CD4-positive, CD25-positive, alpha-beta regulatory T cell (primary cell): Measurements from ENCODE around the gene RAD50. TPM values are rescaled to one million over a fixed set of nuclear protein-coding genes. Genes with fewer than 3 reads are reported as not detected.

ENCODE experiments used
- ATAC-seq, 2 donors: fragments of 150-1000 bp; cut with Tn5 transposase; one replicate each; pipeline ENCODE4 v1.10.0; 2021; ENCODE audit warnings: low read depth in 2 of 2, moderate number of reproducible peaks in 2 of 2, moderate library complexity in 1 of 2
- DNase-seq, 3 donors: peaks; one replicate each; pipeline versions ENCODE4 v3.0.0 to v3.0.0-alpha.2; 2012 to 2022; ENCODE audit warnings: mixed read lengths in 1 of 3
- H3K27ac ChIP-seq: one replicate; pipeline ENCODE4 v1.7.0; 2013; ENCODE audit warnings: mild to moderate bottlenecking, low read length; ENCODE audit not compliant: insufficient read depth, poor library complexity, severe bottlenecking
- H3K27me3 ChIP-seq: one replicate; pipeline ENCODE4 v1.7.0; 2013; ENCODE audit warnings: low read length; ENCODE audit not compliant: control insufficient read depth, insufficient read depth
- H3K36me3 ChIP-seq: one replicate; pipeline ENCODE4 v1.7.0; 2013; ENCODE audit warnings: mild to moderate bottlenecking, low read length, moderate library complexity; ENCODE audit not compliant: control insufficient read depth, insufficient read depth
- H3K4me1 ChIP-seq: 2 replicates; pipeline ENCODE4 v1.7.0; 2013; ENCODE audit warnings: mild to moderate bottlenecking, low read length; ENCODE audit not compliant: insufficient read depth, control insufficient read depth, poor library complexity, severe bottlenecking
- H3K4me3 ChIP-seq: one replicate; pipeline ENCODE4 v1.7.0; 2013; ENCODE audit warnings: low read depth, mild to moderate bottlenecking, low read length, moderate library complexity
- H3K9me3 ChIP-seq, 2 experiments: 1 replicate in 1 of 2; 2 replicates in 1 of 2; pipeline ENCODE4 v1.7.0; 2013; ENCODE audit warnings: low read length in 2 of 2, mild to moderate bottlenecking in 1 of 2, moderate library complexity in 1 of 2; ENCODE audit not compliant: control insufficient read depth in 2 of 2
- H3K27ac Mint-ChIP-seq, 3 donors: one replicate each; pipeline ENCODE4 v1.8.0; 2020 to 2022; ENCODE audit warnings: mild to moderate bottlenecking in 3 of 3, mixed read lengths in 3 of 3, moderate library complexity in 2 of 3
- H3K27me3 Mint-ChIP-seq: one replicate; pipeline ENCODE4 v1.8.0; 2022; ENCODE audit warnings: mild to moderate bottlenecking, mixed read lengths
- H3K36me3 Mint-ChIP-seq: one replicate; pipeline ENCODE4 v1.8.0; 2020; ENCODE audit warnings: mixed read lengths
- H3K4me1 Mint-ChIP-seq, 4 donors: one replicate each; pipeline ENCODE4 v1.8.0; 2020 to 2022; ENCODE audit warnings: mixed read lengths in 4 of 4, mild to moderate bottlenecking in 1 of 4
- H3K4me3 Mint-ChIP-seq, 4 donors: one replicate each; pipeline ENCODE4 v1.8.0; 2020 to 2022; ENCODE audit warnings: mild to moderate bottlenecking in 4 of 4, mixed read lengths in 4 of 4, moderate library complexity in 3 of 4
- H3K9me3 Mint-ChIP-seq, 7 donors: one replicate each; pipeline ENCODE4 v1.8.0; 2020 to 2022; ENCODE audit warnings: mixed read lengths in 7 of 7, mild to moderate bottlenecking in 3 of 7, moderate library complexity in 2 of 7
- polyA plus RNA-seq, 4 donors: library from polyadenylated mRNA; unstranded; fragments of 300-500 nt; fragmentation: Illumina TruSeq; gene quantifications; one replicate each; pipeline ENCODE4 v1.2.3, GENCODE V29; 2021
- total RNA-seq: library from RNA; stranded (reverse); gene quantifications from one replicate; pipeline ENCODE4 v1.2.3, GENCODE V29; 2022

RAD50 gene
- total and polyA plus RNA-seq, 5 donors from 2014 or later, result 10.8 to 17.8 (median 13.0) TPM

GRCh38 chr5:132648355-132648754 is 91.6 kb downstream of the RAD50 start:
- no peak overlapping the region for H3K4me3 ChIP-seq
- H3K4me3 Mint-ChIP-seq, result no peak overlapping the region
- H3K4me1 ChIP-seq, result no peaks in the 10 kb centered on the region
- H3K27ac ChIP-seq, result no peak overlapping the region
- no peaks in the 10 kb centered on the region for H3K4me1 Mint-ChIP-seq
- ATAC-seq (no peak), DNase-seq (no peak)
- peaks cover 1% of the 10 kb centered on the region for H3K27me3 ChIP-seq
- H3K9me3 ChIP-seq, result peaks cover 11 to 14% of the 10 kb centered on the region in 2 experiments
- peaks cover 0 to 23% (median 5%) of the 10 kb centered on the region in 7 donors for H3K9me3 Mint-ChIP-seq
- H3K27me3 Mint-ChIP-seq, result peaks cover 29% of the 10 kb centered on the region
- no peak overlapping the region for H3K27ac Mint-ChIP-seq
- H3K36me3 ChIP-seq, result peaks cover under 1% of the 10 kb centered on the region
- H3K36me3 Mint-ChIP-seq, result peaks cover 12% of the 10 kb centered on the region

GRCh38 chr5:132651838-132652469 is 95.2 kb downstream of the RAD50 start:
- no peak overlapping the region for H3K4me3 Mint-ChIP-seq
- Histone ChIP-seq H3K9me3 (peaks cover 11 to 14% of the 10 kb centered on the region in 2 experiments), H3K4me3 (no peak overlapping the region), H3K4me1 (peaks cover 11% of the 10 kb centered on the region), H3K27ac (no peak overlapping the region), H3K36me3 (no peaks in the 10 kb centered on the region), H3K27me3 (peaks cover 7% of the 10 kb centered on the region)
- peaks cover 0 to 8% (median 3%) of the 10 kb centered on the region in 4 donors for H3K4me1 Mint-ChIP-seq
- no peaks in the 10 kb centered on the region for H3K36me3 Mint-ChIP-seq
- no peak for DNase-seq
- no peak overlapping the region for H3K27ac Mint-ChIP-seq
- H3K27me3 Mint-ChIP-seq, result peaks cover 61% of the 10 kb centered on the region
- peaks cover 0 to 23% (median 6%) of the 10 kb centered on the region in 7 donors for H3K9me3 Mint-ChIP-seq
- no peak for ATAC-seq

- peaks cover 59% of the 10 kb centered on the region for H3K27me3 Mint-ChIP-seq
- no peaks in the 10 kb centered on the region for H3K36me3 Mint-ChIP-seq
- Histone ChIP-seq H3K9me3 (peaks cover under 1 to 1% of the 10 kb centered on the region in 2 experiments), H3K27me3 (peaks cover 9% of the 10 kb centered on the region), H3K4me1 (peaks cover 13% of the 10 kb centered on the region), H3K27ac (no peak overlapping the region), H3K36me3 (no peaks in the 10 kb centered on the region), H3K4me3 (no peak overlapping the region)
- no peak overlapping the region for H3K4me3 Mint-ChIP-seq
- DNase-seq (no peak), ATAC-seq (no peak)
- H3K27ac Mint-ChIP-seq, result no peak overlapping the region
- peaks cover 0 to 13% (median 4%) of the 10 kb centered on the region in 7 donors for H3K9me3 Mint-ChIP-seq
- H3K4me1 Mint-ChIP-seq, result peaks cover 0 to 14% (median 5%) of the 10 kb centered on the region in 4 donors
Measured at GRCh38 chr5:132653716-132654115, 96.9 kb downstream of the RAD50 start.

GRCh38 chr5:132655821-132656773 is 99.3 kb downstream of the RAD50 start:
- H3K4me3 Mint-ChIP-seq, result peak overlapping the region in 1 of 4 donors; percentile 5
- ATAC-seq (peak in 1 of 2 donors; percentile 26), DNase-seq (no peak)
- H3K27ac Mint-ChIP-seq, result no peak overlapping the region
- H3K4me1 ChIP-seq, result peaks cover 13% of the 10 kb centered on the region
- H3K9me3 Mint-ChIP-seq, result peaks cover 0 to 5% (median 2%) of the 10 kb centered on the region in 7 donors
- H3K27me3 Mint-ChIP-seq, result peaks cover 57% of the 10 kb centered on the region
- peaks cover 0 to 14% (median 5%) of the 10 kb centered on the region in 4 donors for H3K4me1 Mint-ChIP-seq
- H3K9me3 ChIP-seq, result no peaks in the 10 kb centered on the region
- peaks cover 9% of the 10 kb centered on the region for H3K27me3 ChIP-seq
- H3K36me3 ChIP-seq, result no peaks in the 10 kb centered on the region
- no peak overlapping the region for H3K27ac ChIP-seq
- H3K36me3 Mint-ChIP-seq, result no peaks in the 10 kb centered on the region
- no peak overlapping the region for H3K4me3 ChIP-seq

DNA sequence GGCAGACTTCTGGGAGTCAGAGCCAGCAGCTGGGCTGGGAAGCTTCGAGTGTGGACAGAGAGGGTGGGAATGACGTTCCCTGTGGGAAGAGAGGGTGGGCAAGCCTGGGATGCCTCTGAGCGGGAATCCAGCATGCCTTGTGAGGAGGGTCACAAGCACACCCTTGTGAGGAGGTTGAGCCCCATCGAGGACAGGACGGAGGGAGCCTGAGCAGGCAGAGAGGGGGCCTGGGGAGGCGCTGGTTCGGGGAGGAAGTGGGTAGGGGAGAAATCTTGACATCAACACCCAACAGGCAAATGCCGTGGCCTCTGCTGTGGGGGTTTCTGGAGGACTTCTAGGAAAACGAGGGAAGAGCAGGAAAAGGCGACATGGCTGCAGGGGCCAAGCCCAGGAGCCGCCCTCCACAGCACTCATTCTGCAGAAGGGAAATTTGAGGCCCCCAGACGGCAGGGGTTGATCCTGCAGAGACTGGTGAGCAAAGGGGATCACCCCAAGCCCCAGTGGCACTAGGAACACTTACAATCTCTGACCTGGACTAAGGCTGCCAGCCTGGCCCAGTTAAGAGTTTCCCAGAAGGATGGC is 100.1 kb downstream of the RAD50 start:
- Mint-ChIP-seq H3K27me3 (peaks cover 51% of the 10 kb centered on the region), H3K9me3 (peaks cover 0 to 3% (median under 1%) of the 10 kb centered on the region in 7 donors), H3K4me3 (peak overlapping the region in 1 of 4 donors; percentile 5), H3K36me3 (no peaks in the 10 kb centered on the region), H3K27ac (no peak overlapping the region), H3K4me1 (peaks cover 0 to 14% (median 5%) of the 10 kb centered on the region in 4 donors)
- H3K27ac ChIP-seq, result no peak overlapping the region
- H3K9me3 ChIP-seq, result no peaks in the 10 kb centered on the region
- no peaks in the 10 kb centered on the region for H3K36me3 ChIP-seq
- no peak for DNase-seq
- H3K27me3 ChIP-seq, result peaks cover 9% of the 10 kb centered on the region
- no peak for ATAC-seq
- H3K4me1 ChIP-seq, result peaks cover 13% of the 10 kb centered on the region
- no peak overlapping the region for H3K4me3 ChIP-seq

DNA sequence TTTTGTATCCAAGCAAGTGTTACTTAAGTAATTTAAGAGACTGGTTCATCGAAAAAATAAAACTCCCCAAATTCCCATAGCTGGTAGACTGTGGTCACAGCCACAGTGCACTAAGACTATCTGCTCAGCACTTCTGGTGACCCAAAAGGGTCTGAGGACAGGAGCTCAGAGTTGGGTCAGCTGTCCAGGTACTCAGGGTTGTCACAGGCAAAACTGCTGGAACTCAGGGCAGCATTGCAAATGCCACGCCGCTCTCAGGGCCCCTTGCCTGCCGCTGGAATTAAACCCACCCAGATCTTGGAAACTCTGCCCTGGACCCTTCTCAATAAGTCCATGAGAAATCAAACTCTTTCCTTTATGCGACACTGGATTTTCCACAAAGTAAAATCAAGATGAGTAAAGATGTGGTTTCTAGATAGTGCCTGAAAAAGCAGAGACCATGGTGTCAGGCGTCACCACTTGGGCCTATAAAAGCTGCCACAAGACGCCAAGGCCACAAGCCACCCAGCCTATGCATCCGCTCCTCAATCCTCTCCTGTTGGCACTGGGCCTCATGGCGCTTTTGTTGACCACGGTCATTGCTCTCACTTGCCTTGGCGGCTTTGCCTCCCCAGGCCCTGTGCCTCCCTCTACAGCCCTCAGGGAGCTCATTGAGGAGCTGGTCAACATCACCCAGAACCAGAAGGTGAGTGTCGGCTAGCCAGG is 101.1 kb downstream of the RAD50 start, which contains the start of gene IL13:
Gene IL13, plus strand, starts transcription at position 498 of the 705 bp plus-strand sequence. Its CDS starts 14 bp downstream, at position 512.
- Mint-ChIP-seq H3K27ac (no peak within 1 kb of the TSS), H3K4me3 (no peak within 1 kb of the TSS), H3K36me3 (no peaks in the 10 kb centered on the region), H3K27me3 (peaks cover 46% of the 10 kb centered on the region), H3K9me3 (peaks cover 0 to 2% (median 0%) of the 10 kb centered on the region in 7 donors), H3K4me1 (peaks cover 0 to 14% (median 5%) of the 10 kb centered on the region in 4 donors)
- Histone ChIP-seq H3K27ac (no peak within 1 kb of the TSS), H3K9me3 (no peaks in the 10 kb centered on the region), H3K4me1 (peaks cover 13% of the 10 kb centered on the region), H3K27me3 (peaks cover 9% of the 10 kb centered on the region), H3K36me3 (no peaks in the 10 kb centered on the region), H3K4me3 (no peak within 1 kb of the TSS)
- ATAC-seq, result no peak
- DNase-seq, result no peak
